Mucosa of stomach (tissue), 1 donor: ENCODE results near the gene KCNJ12.

Experiments
- H3K27me3 ChIP-seq: one replicate; pipeline ENCODE4 v1.7.0; 2013; ENCODE audit warnings: mild to moderate bottlenecking, low read length; ENCODE audit not compliant: control insufficient read depth, insufficient read depth
- H3K36me3 ChIP-seq: one replicate; pipeline ENCODE4 v1.7.0; 2013; ENCODE audit warnings: low read length; ENCODE audit not compliant: control insufficient read depth, insufficient read depth
- H3K4me1 ChIP-seq: one replicate; pipeline ENCODE4 v1.7.0; 2013; ENCODE audit warnings: mild to moderate bottlenecking, low read length; ENCODE audit not compliant: control insufficient read depth, insufficient read depth
- H3K4me3 ChIP-seq: one replicate; pipeline ENCODE4 v1.7.0; 2013; ENCODE audit warnings: low read length
- H3K9ac ChIP-seq: one replicate; pipeline ENCODE4 v1.7.0; 2013; ENCODE audit warnings: mild to moderate bottlenecking, low read length, moderate library complexity
- H3K9me3 ChIP-seq: one replicate; pipeline ENCODE4 v1.7.0; 2013; ENCODE audit warnings: mild to moderate bottlenecking, low read length, moderate library complexity; ENCODE audit not compliant: control insufficient read depth
- donor health status: Pancreatic carcinoma.

The KCNJ12 gene

DNA sequence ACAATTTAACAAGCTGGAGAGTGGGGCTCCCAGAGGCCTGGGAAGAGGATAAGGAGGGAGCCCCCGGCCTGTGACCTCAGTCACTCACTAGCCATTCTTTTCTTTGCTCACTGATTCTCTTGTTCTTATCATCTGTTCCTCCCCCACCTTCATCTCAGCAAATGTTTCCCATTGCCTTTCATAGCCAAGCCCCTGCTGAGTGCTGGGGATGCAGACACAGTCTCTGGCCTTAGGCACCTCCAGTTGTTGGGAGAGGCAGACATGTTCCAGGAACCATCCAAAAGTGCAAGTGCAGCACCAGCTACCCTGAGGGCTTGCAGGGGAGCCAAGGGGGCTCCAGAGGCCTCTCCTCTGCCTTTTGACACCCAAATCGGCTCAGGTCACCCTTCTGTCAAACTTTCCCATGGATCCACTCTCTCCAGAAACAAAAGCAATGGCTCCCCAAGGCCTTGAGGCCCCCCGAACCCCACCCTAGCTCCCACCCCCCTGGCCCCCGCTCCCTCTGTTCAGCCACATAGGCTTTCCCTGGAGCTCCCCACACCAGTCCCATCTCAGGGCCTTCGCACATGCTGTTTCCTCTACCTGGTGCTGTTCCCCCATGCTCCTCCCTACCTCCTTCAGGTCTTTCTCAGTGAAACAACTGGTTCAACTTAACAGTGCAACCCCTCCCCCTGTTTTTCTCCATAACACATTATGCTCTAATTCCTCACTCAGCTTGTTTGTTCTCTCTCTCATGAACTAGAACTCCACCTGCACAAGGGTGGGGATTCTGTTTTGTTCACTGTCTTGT lies 14.9 kb upstream of the KCNJ12 start:
- no peak overlapping the region for H3K9ac ChIP-seq
- H3K4me3 ChIP-seq = no peak overlapping the region
- H3K4me1 ChIP-seq = peaks cover 13% of the 10 kb centered on the region
- no peaks in the 10 kb centered on the region for H3K27me3 ChIP-seq
- H3K36me3 ChIP-seq = no peaks in the 10 kb centered on the region
- H3K9me3 ChIP-seq = no peaks in the 10 kb centered on the region

DNA sequence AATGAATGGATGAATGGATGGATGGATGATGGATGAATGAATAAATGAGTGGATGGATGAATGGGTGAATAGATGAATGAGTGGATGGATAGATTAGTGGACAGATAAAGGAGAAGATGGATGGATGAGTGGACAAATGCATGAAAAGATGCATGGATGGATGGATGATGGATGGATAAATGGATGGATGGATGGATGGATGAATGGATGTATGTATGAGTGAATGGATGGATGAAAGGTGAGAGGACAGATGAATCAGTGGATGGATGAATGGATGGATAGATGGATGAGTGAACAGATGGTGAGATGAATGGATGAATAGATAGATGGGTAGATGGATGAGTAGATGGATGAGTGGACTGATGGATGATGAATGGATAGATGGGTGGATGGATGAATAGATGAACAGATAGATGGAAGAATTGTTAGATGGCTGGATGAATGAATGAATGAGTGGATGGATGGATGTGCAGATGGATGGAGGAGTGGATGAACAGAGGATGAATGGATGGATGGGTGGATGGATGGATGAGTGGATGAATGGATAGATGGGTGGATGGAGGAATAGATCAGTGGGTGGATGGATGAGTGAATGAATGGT lies 13.7 kb upstream of the KCNJ12 start:
- H3K27me3 ChIP-seq = no peaks in the 10 kb centered on the region
- H3K9me3 ChIP-seq = no peaks in the 10 kb centered on the region
- no peak overlapping the region for H3K9ac ChIP-seq
- H3K36me3 ChIP-seq = no peaks in the 10 kb centered on the region
- H3K4me1 ChIP-seq = peaks cover 13% of the 10 kb centered on the region
- H3K4me3 ChIP-seq = no peak overlapping the region

- Histone ChIP-seq H3K27me3 (no peaks in the 10 kb centered on the region), H3K36me3 (no peaks in the 10 kb centered on the region), H3K4me3 (no peak overlapping the region), H3K9me3 (no peaks in the 10 kb centered on the region), H3K4me1 (peaks cover 8% of the 10 kb centered on the region), H3K9ac (no peak overlapping the region)
Observed at GRCh38 chr17:21363776-21364642, 12.1 kb upstream of the KCNJ12 start.

DNA sequence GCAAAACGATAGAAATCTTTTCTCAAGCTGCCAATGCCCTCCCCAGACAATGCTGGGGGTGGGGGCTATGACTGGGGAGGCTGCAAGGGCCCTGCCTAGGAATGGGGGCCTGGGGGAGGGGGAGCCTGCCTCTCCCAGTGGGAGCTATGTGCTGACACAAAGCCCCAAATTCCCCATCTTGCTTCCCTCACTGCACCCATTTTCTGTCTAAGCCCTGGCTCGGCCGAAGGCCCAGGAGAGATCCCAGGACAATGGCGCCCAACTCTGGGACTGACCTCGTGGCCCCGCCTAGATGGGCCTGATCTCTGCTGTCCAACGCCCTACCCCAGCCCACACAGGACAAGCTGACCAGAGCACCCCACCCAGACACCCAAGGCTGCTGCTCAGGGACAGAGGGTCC lies 11.1 kb upstream of the KCNJ12 start:
- Histone ChIP-seq H3K4me1 (no peaks in the 10 kb centered on the region), H3K27me3 (no peaks in the 10 kb centered on the region), H3K9me3 (no peaks in the 10 kb centered on the region), H3K9ac (no peak overlapping the region), H3K36me3 (no peaks in the 10 kb centered on the region), H3K4me3 (no peak overlapping the region)

GRCh38 chr17:21368545-21369246 lies 7.5 kb upstream of the KCNJ12 start:
- Histone ChIP-seq H3K9me3 (no peaks in the 10 kb centered on the region), H3K36me3 (no peaks in the 10 kb centered on the region), H3K27me3 (peaks cover 6% of the 10 kb centered on the region), H3K9ac (no peak overlapping the region), H3K4me1 (no peaks in the 10 kb centered on the region), H3K4me3 (no peak overlapping the region)

GRCh38 chr17:21369395-21369794 lies 6.8 kb upstream of the KCNJ12 start:
- no peak overlapping the region for H3K9ac ChIP-seq
- H3K4me3 ChIP-seq = no peak overlapping the region
- no peaks in the 10 kb centered on the region for H3K36me3 ChIP-seq
- peaks cover 6% of the 10 kb centered on the region for H3K27me3 ChIP-seq
- H3K4me1 ChIP-seq = no peaks in the 10 kb centered on the region
- H3K9me3 ChIP-seq = no peaks in the 10 kb centered on the region

DNA sequence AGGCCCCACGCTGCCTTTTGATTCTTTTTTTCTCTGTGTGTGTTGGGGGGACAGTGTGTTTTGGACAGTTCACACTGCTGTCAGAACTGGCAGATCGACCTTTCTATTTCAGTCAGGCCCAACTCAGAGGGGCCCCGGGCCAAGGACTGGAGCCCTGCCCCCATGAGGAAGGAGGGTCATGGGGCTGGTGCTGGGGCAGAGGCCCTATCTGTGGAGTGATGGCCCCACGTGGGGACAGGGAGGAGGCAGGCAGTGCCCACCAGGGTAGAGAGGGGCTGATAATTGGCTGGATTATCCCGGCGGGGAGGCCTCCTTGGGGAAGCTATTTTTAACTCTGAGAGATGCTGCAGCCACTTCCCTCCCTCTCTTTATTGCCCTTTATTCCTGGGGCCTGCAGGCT lies 5.7 kb upstream of the KCNJ12 start:
- H3K4me1 ChIP-seq = no peaks in the 10 kb centered on the region
- H3K4me3 ChIP-seq = no peak overlapping the region
- no peaks in the 10 kb centered on the region for H3K36me3 ChIP-seq
- no peak overlapping the region for H3K9ac ChIP-seq
- no peaks in the 10 kb centered on the region for H3K9me3 ChIP-seq
- peaks cover 12% of the 10 kb centered on the region for H3K27me3 ChIP-seq

DNA sequence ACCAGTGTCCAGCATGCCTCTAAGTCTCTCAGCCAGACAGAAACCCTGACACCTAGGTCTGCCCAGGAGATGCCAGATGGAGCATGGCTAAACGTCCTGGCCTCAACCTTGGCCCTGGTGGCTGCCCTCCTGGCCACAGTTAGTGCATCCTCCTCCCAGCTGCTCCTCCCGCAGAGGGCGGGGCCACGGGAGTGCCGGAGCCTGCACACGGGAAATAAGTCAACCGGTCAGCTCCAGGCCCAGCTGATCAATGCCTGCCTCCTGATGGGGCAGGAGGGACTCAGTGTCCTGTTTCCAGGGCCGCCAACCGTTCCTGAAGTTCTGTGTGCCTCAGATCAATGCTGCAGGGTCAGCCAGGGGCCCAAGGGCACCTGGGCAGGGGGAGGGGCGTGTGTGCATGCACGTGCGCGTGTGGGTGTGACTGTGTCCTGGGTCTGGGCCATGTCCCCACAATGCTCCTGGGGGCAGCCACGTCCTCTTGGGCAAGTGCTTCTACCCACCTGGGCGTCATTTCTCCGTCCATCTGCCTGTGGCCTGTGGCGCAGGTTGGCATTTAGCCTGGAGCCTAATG lies 4.6 kb upstream of the KCNJ12 start:
- H3K4me3 ChIP-seq = no peak overlapping the region
- H3K9ac ChIP-seq = no peak overlapping the region
- peaks cover 3% of the 10 kb centered on the region for H3K4me1 ChIP-seq
- H3K36me3 ChIP-seq = no peaks in the 10 kb centered on the region
- H3K9me3 ChIP-seq = no peaks in the 10 kb centered on the region
- H3K27me3 ChIP-seq = peaks cover 23% of the 10 kb centered on the region

DNA sequence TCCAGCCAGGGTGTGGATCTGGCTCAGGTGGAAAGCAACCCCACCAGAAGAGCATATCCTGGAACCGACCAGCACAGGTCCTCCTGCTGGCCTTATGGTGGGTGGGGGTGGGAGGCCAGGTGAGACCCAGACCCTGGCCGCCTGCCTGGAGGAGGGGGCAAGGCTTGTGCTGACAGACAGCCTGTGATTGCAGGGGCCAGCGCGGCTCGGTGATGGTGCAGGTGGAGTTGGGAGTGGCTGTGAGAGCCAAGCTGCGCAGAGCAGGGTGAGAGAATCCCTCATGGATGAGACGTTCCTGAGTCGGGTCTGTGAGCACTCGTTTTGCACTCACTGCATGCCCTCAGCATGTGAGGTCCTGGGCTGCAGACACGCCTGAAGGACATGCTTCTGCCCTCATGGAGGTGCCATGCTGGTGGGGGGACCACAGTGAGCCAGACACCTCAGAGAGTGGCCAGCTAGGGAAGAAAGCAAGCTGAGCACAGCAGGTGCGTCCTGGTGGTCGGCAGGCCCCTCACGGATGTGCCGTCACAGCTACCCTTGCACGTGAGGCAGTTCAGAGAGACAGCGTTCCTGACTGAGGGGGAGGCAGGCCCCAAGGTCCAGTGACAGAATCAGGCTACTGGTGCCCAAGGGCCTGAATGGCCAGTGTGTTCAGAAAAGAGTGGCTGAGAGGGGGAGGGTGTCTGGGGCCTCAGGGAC lies 3.8 kb upstream of the KCNJ12 start:
- Histone ChIP-seq H3K27me3 (peaks cover 31% of the 10 kb centered on the region), H3K4me3 (no peak overlapping the region), H3K4me1 (peaks cover 9% of the 10 kb centered on the region)

GRCh38 chr17:21373036-21373435 lies 3.1 kb upstream of the KCNJ12 start:
- H3K27me3 ChIP-seq = peaks cover 37% of the 10 kb centered on the region
- no peak overlapping the region for H3K4me3 ChIP-seq
- H3K9ac ChIP-seq = no peak overlapping the region
- H3K9me3 ChIP-seq = no peaks in the 10 kb centered on the region
- H3K4me1 ChIP-seq = peaks cover 16% of the 10 kb centered on the region
- H3K36me3 ChIP-seq = no peaks in the 10 kb centered on the region

More for the DNA sequence above, 3.8 kb upstream of the KCNJ12 start:
- H3K36me3 ChIP-seq = no peaks in the 10 kb centered on the region
- H3K9ac ChIP-seq = no peak overlapping the region
- no peaks in the 10 kb centered on the region for H3K9me3 ChIP-seq
